ENCODE measurements around the gene INSRR. TPM values are rescaled to one million over a fixed set of nuclear protein-coding genes. Genes with fewer than 3 reads are reported as not detected.

INSRR gene
- total and polyA plus RNA-seq, 2 of the 8 experiments (the other 6 are each of a cell fraction or from before 2014, with no cell fraction given) = 0.02 TPM; not detected in 1

DNA sequence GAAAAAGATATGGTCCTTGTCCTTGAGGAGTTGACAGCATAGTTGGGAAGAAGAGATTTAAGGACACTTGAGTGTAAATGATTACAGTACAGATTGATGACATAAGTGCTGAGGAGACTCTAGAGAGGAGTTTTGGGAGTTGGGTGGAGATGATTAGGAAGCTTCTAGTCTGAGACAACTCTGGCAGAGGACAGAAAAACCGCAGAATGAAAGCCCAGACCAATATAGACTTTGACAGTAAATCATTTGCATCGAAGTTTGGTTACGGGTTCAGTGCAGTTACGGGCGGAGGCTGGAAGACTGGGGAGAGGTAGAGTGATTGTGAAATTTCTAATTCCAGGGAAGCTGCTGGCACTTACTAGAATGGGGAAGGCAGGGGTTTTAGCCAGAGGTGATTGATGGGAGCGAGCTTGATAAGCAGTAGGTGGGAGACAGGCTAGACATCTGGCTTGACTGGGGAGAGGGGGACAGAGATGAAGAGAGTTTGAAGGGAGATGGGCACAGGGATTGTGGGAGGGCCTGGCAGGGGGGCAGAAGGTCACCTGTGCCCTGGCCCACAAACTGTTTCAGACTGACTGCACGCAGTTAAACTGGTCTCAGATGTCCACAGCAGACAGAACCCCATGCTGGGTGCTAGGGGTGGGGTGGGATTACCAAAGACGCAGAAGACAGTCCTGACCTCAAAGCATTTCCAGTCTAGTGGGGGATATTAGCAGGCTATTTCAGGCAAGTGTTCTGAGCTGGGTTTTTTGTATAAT, 62.4 kb downstream of the INSRR start:
- H3K4me3 ChIP-seq (ENCODE audit: extremely low read depth in 1 of 4, insufficient read depth in 2 of 4, low read depth in 3 of 4, low read length in 4 of 4) = no peak overlapping the region
- H3K27me3 ChIP-seq (replicated peaks in 1 of 4; ENCODE audit: control insufficient read depth in 3 of 4, extremely low read depth in 1 of 4, insufficient read depth in 3 of 4, low read length in 3 of 4) = no peaks in the 10 kb centered on the region
- H4K20me1 ChIP-seq (replicated peaks in 1 of 2; ENCODE audit: control insufficient read depth in 1 of 2, insufficient read depth in 2 of 2, low read length in 2 of 2) = peaks cover 3 to 8% of the 10 kb centered on the region in 2 experiments
- no peak overlapping the region for H3K4ac ChIP-seq (replicated peaks; ENCODE audit: insufficient read length, low read depth, low read length)
- H2BK12ac ChIP-seq (ENCODE audit: low read depth, low read length) = no peak overlapping the region
- no peak overlapping the region for H2BK120ac ChIP-seq (replicated peaks; ENCODE audit: low read depth, low read length)
- no peak for FAIRE-seq
- H3K4me2 ChIP-seq (ENCODE audit: insufficient read depth in 1 of 2, low read depth in 2 of 2, low read length in 2 of 2) = no peak overlapping the region
- no peak overlapping the region for H4K5ac ChIP-seq (ENCODE audit: insufficient read length, low read depth, low read length)
- no peak overlapping the region for H3K23ac ChIP-seq (ENCODE audit: insufficient read length)
- H2AK5ac ChIP-seq (ENCODE audit: low read depth, low read length) = no peak overlapping the region
- H3K9ac ChIP-seq (replicated peaks in 1 of 4; ENCODE audit: extremely low read depth in 1 of 4, low read depth in 3 of 4, low read length in 3 of 4) = no peak overlapping the region
- no peak overlapping the region for H2BK5ac ChIP-seq (ENCODE audit: low read depth, low read length)
- H3K56ac ChIP-seq (replicated peaks; ENCODE audit: insufficient read length, low read depth, low read length) = no peak overlapping the region
- 0 out of 2 replicates have a peak, but pooled peaks cover 2% of the 10 kb centered on the region for H3K23me2 ChIP-seq (ENCODE audit: low read depth, low read length)
- H2BK15ac ChIP-seq (ENCODE audit: low read length) = no peak overlapping the region
- no peaks in the 10 kb centered on the region for H3K9me3 ChIP-seq (ENCODE audit: insufficient read depth in 2 of 2, low read depth in 1 of 2, low read length in 1 of 2)
- H3K4me1 ChIP-seq (replicated peaks in 1 of 4; ENCODE audit: control insufficient read depth in 3 of 4, insufficient read depth in 4 of 4, low read length in 3 of 4) = no peaks in the 10 kb centered on the region
- H2AFZ ChIP-seq (ENCODE audit: low read length) = no peak overlapping the region
- H2BK20ac ChIP-seq (ENCODE audit: low read length) = no peak overlapping the region
- peaks cover 31 to 80% (median 66%) of the 10 kb centered on the region in 4 experiments for H3K36me3 ChIP-seq (ENCODE audit: control insufficient read depth in 2 of 4, insufficient read depth in 4 of 4, low read length in 3 of 4)
- H3K14ac ChIP-seq (ENCODE audit: insufficient read length) = no peak overlapping the region
- no peaks in the 10 kb centered on the region for H3K79me2 ChIP-seq (ENCODE audit: control insufficient read depth in 1 of 2, insufficient read depth in 2 of 2, low read length in 2 of 2)
- H3K27ac ChIP-seq (ENCODE audit: low read depth, low read length) = no peak overlapping the region
- H4K91ac ChIP-seq (replicated peaks; ENCODE audit: insufficient read length, low read length) = no peak overlapping the region
- ChIA-PET CTCF (ENCODE audit: partially characterized antibody) (interaction anchor here (0.6 to 31.8 kb wide), 26 partner anchors 8 to 296 kb away, joined by 3 to 491 read pairs (median 8); partner anchors contain the start of genes INSRR, ISG20L2, METTL25B and NTRK1), POLR2A (ENCODE audit: partially characterized antibody) (interaction anchor here (0.6 to 1.1 kb wide), 5 partner anchors 10 to 67 kb away, joined by 3 to 4 read pairs (median 3); no protein-coding TSS in a partner anchor)
- no peak overlapping the region for H4K8ac ChIP-seq (ENCODE audit: extremely low read depth, insufficient read depth, low read length)
- DNase-seq (ENCODE audit: low read depth in 1 of 2, low spot score in 2 of 2) = no peak
- no peak overlapping the region for H3K18ac ChIP-seq (ENCODE audit: extremely low read depth, low read length)
- no peaks in the 10 kb centered on the region for H3K79me1 ChIP-seq (ENCODE audit: low read depth, low read length)
- WGBS, 2 experiments (ENCODE audit: extremely low coverage in 1 of 2, insufficient coverage in 1 of 2, insufficient read length in 1 of 2, insufficient replicate concordance in 2 of 2, low coverage in 1 of 2, low lambda C conversion rate in 2 of 2, missing lambda C conversion rate in 1 of 2) = 92% methylated on average over 8 of the region's 8 CpGs; no CpG with 5 or more reads in 1 of the 2 experiments
- TF ChIP-seq NRF1 (IDR thresholded peaks at IDR 0.05; ENCODE audit: low read depth, low read length) (no peak), FOSL1 (IDR thresholded peaks at IDR 0.05; ENCODE audit: insufficient read depth, low read depth, low read length) (no peak), SIRT6 (IDR thresholded peaks at IDR 0.05; ENCODE audit: low read length) (no peak), HDAC2 (IDR thresholded peaks at IDR 0.05; ENCODE audit: borderline replicate concordance in 1 of 2, low read depth in 2 of 2, low read length in 2 of 2) (no peak), RXRA (IDR thresholded peaks at IDR 0.05; ENCODE audit: insufficient read depth, low read depth, low read length) (no peak), CHD1 (IDR thresholded peaks at IDR 0.05; ENCODE audit: low read depth, low read length) (no peak), PHF8 (conservative IDR thresholded peaks at IDR 0.05; ENCODE audit: low read depth, low read length) (no peak), POU5F1 (IDR thresholded peaks at IDR 0.05; ENCODE audit: low read depth, low read length) (no peak), TEAD4 (IDR thresholded peaks at IDR 0.05; ENCODE audit: low read depth, low read length) (no peak), CREB1 (IDR thresholded peaks at IDR 0.05) (no peak), MAFK (IDR thresholded peaks at IDR 0.05; ENCODE audit: low read depth, low read length) (no peak)
- TF ChIP-seq, protein P1, sequence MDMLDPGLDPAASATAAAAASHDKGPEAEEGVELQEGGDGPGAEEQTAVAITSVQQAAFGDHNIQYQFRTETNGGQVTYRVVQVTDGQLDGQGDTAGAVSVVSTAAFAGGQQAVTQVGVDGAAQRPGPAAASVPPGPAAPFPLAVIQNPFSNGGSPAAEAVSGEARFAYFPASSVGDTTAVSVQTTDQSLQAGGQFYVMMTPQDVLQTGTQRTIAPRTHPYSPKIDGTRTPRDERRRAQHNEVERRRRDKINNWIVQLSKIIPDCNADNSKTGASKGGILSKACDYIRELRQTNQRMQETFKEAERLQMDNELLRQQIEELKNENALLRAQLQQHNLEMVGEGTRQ (IDR thresholded peaks at IDR 0.05; ENCODE audit: low read length) = no peak
